ENCODE results near the gene OTULINL.

Gene OTULINL

DNA sequence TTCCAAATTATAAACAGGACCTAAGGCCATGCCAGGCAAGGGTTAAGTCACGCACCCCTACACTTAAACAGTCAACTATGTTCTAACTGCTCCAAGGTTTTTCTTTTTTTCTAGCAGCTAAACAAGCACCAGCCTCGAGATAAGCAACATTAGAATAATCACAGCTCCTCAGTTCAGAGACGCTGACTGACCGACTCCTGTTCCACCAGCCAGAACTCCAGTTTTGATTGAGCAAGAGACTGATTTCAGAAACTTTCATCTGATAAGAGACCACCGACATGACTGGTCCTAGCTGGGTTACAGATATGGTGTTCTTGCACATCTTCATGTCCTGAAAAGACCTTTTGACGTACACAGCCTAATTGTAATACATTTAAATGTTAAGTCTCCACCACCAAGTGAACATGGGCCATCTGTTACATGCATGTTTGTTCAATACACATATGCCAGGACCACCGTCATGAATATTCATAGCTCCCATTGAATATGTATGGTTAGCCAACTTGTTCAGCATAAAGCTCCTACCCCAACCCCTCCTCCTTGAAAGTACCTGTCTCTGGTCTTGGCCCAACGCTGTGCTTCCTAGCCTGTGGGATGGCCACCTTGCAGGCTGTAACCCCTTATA lies 23.7 kb upstream of the OTULINL start:
- DNase-seq = no peak
- no peaks in the 10 kb centered on the region for H3K36me3 ChIP-seq
- H3K4me1 ChIP-seq = peaks cover 3% of the 10 kb centered on the region; the same call in 1 of the 2 replicates
- H3K9me3 ChIP-seq = no peaks in the 10 kb centered on the region
- no peaks in the 10 kb centered on the region for H3K27me3 ChIP-seq
- no peak overlapping the region for H3K4me3 ChIP-seq (ENCODE audit: low read depth, low read length)
- TF ChIP-seq, protein P1, sequence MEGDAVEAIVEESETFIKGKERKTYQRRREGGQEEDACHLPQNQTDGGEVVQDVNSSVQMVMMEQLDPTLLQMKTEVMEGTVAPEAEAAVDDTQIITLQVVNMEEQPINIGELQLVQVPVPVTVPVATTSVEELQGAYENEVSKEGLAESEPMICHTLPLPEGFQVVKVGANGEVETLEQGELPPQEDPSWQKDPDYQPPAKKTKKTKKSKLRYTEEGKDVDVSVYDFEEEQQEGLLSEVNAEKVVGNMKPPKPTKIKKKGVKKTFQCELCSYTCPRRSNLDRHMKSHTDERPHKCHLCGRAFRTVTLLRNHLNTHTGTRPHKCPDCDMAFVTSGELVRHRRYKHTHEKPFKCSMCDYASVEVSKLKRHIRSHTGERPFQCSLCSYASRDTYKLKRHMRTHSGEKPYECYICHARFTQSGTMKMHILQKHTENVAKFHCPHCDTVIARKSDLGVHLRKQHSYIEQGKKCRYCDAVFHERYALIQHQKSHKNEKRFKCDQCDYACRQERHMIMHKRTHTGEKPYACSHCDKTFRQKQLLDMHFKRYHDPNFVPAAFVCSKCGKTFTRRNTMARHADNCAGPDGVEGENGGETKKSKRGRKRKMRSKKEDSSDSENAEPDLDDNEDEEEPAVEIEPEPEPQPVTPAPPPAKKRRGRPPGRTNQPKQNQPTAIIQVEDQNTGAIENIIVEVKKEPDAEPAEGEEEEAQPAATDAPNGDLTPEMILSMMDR (IDR thresholded peaks at IDR 0.05; ENCODE audit: low read depth, low read length) = no peak

DNA sequence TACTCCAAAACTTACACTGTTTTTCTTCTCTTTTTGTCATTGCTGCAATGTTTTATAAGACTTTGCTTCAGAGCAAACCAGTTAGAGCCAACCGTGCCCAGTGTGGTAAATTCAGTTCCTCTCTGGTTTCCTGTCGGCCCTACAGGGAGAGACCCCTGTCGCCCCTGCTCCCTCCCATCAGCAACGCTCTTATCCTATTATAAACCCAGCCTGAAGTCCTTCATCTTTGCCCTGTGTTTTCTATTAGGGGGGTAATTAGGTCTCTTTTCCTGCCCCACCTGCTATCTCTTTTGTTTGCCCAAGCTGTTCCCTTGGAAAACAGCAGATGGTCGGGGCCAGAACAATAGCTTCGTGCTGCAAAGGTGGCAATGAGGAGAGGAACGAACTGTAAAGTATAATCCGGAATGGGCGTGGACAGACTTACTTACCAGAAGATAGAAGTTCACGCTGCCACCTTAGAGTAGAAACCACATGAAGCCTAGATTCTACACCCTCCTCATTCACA lies 21.4 kb upstream of the OTULINL start:
- Histone ChIP-seq H3K9me3 (no peaks in the 10 kb centered on the region), H3K4me3 (ENCODE audit: low read depth, low read length) (no peak overlapping the region), H3K27me3 (no peaks in the 10 kb centered on the region), H3K36me3 (no peaks in the 10 kb centered on the region), H3K4me1 (peaks cover 3% of the 10 kb centered on the region; the same call in 1 of the 2 replicates)
- DNase-seq = no peak
- TF ChIP-seq, protein P1 (IDR thresholded peaks at IDR 0.05; ENCODE audit: low read depth, low read length) = no peak

DNA sequence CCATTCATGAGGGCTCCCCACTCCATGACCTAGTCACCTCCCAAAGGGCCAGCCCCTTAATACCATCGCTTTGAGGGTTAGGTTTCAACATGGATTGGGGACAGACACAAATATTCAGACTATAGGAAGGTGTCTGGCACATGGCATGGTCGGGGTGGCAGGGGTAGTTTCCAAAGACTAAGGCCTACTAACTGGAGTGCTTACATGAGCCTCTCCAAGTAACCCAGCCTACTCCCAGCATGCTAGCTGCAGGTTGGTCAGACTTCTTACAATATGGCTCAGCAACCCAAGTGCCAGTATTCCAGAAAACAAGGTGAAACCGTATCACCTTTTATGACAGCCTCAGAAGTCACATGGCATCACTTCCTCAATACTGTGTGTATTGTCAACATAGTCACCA lies 19.9 kb upstream of the OTULINL start:
- H3K4me1 ChIP-seq = peaks cover 3% of the 10 kb centered on the region; the same call in 1 of the 2 replicates
- no peak for DNase-seq
- H3K4me3 ChIP-seq (ENCODE audit: low read depth, low read length) = no peak overlapping the region
- TF ChIP-seq, protein P1 (IDR thresholded peaks at IDR 0.05; ENCODE audit: low read depth, low read length) = no peak
- H3K27me3 ChIP-seq = no peaks in the 10 kb centered on the region
- H3K36me3 ChIP-seq = no peaks in the 10 kb centered on the region
- no peaks in the 10 kb centered on the region for H3K9me3 ChIP-seq

DNA sequence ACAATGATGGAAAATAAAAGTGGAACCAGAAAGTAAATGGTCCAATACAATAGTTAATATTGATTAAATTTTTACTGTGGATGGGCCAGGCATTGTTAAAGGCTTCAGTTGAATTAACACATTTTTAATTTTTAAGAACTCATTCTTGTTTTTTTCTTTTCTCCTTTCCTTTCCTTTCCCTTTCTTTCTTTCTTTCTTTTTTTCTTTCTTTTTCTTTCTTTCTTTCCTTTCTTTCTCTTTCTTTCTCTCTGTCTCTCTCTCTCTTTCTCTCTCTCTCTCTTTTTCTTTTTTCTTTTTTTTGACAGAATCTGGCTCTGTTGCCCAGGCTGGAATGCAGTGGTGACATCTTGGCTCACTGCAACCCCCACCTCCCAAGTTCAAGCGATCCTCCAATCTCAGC lies 13.3 kb upstream of the OTULINL start:
- TF ChIP-seq, protein P1 (IDR thresholded peaks at IDR 0.05; ENCODE audit: low read depth, low read length) = no peak
- no peak for DNase-seq
- H3K4me3 ChIP-seq (ENCODE audit: low read depth, low read length) = no peak overlapping the region
- H3K4me1 ChIP-seq = no peaks in the 10 kb centered on the region
- no peaks in the 10 kb centered on the region for H3K27me3 ChIP-seq
- H3K36me3 ChIP-seq = no peaks in the 10 kb centered on the region
- H3K9me3 ChIP-seq = no peaks in the 10 kb centered on the region

DNA sequence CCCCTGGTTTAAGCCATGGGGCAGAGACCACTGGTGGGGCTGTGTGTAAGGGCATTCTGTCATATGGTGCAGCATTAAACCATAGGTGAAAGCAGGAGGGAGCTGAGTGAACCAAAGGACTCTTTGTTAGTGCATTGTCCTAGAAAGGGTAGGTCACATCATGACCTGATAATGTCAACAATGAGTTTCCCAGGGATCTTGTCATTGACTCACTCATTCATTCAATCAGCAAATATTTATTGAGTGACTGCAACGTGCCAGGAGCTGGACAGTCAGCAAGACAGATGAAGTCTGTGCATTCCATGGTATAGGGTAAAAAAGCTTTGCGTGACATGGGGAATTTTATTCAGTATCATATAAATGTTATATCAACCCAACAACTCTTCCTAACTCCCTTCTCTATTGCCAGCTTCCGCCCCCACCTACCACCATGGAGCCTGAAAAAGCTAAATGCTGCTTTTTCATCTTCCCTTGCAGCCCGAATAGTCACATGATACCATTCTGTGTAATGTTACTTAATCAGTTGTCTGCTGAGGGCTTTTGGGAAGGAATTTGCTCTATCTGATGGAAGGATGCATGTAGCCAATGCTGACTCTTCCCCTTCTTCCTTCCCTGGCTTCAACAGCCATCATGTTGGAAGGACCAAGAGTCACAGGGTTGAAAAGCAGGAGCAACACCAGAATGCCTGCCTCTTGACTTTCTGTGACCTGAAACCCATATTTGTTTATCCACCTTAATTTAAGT lies 11.5 kb upstream of the OTULINL start:
- TF ChIP-seq, protein P1 (IDR thresholded peaks at IDR 0.05; ENCODE audit: low read depth, low read length) = no peak
- no peak for DNase-seq
- no peaks in the 10 kb centered on the region for H3K4me1 ChIP-seq

DNA sequence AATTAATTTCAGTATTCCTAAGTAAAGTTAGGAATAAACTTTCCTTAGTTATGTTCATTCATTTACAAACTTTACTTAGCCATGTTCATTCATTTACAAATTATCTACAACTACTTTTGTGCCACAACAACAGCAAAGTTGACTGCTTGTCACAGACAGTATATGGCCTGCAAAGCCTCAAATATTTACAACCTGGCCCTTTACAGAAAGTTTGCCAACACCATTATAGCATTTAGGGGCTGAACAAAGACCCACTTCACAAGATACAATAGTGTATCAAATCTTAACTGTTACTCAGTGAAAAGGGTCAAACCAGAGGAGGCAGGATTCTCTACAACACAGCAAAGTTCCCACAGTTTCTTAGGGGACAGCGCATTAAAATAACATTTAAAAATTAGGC lies 9.7 kb upstream of the OTULINL start:
- Histone ChIP-seq H3K9me3 (no peaks in the 10 kb centered on the region), H3K4me1 (no peaks in the 10 kb centered on the region), H3K4me3 (ENCODE audit: low read depth, low read length) (no peak overlapping the region), H3K36me3 (no peaks in the 10 kb centered on the region), H3K27me3 (no peaks in the 10 kb centered on the region)
- TF ChIP-seq, protein P1 (IDR thresholded peaks at IDR 0.05; ENCODE audit: low read depth, low read length) = no peak
- no peak for DNase-seq

More for the DNA sequence above, 11.5 kb upstream of the OTULINL start:
- H3K27me3 ChIP-seq = no peaks in the 10 kb centered on the region
- H3K36me3 ChIP-seq = no peaks in the 10 kb centered on the region
- no peaks in the 10 kb centered on the region for H3K9me3 ChIP-seq
- H3K4me3 ChIP-seq (ENCODE audit: low read depth, low read length) = no peak overlapping the region
